Neuron (in vitro differentiated cells): ENCODE data around the gene TWSG1.
"Not testable (repeated sequence)": the region's sequence is repeated elsewhere in the genome, so short reads cannot be mapped to it uniquely, and the experiment has no call there.

Source experiments
- H2AFZ ChIP-seq: one replicate; pipeline ENCODE4 v1.6.1; 2013; ENCODE audit warnings: low read depth, mild to moderate bottlenecking, inconsistent platforms, low read length, moderate library complexity
- H3K27me3 ChIP-seq: one replicate; pipeline ENCODE4 v1.6.1; 2013; ENCODE audit warnings: low read length; ENCODE audit not compliant: insufficient read depth
- H3K36me3 ChIP-seq: one replicate; pipeline ENCODE4 v1.6.1; 2013; ENCODE audit warnings: low read length; ENCODE audit not compliant: insufficient read depth
- H3K4me1 ChIP-seq: one replicate; pipeline ENCODE4 v1.6.1; 2013; ENCODE audit warnings: low read length; ENCODE audit not compliant: insufficient read depth
- H3K4me3 ChIP-seq: 2 replicates; pipeline ENCODE4 v1.5.1; 2013; ENCODE audit warnings: mild to moderate bottlenecking, low read length, moderate library complexity
- H3K9me3 ChIP-seq: one replicate; pipeline ENCODE4 v1.6.1; 2013; ENCODE audit warnings: low read length

Gene TWSG1

GRCh38 chr18:9346775-9347174, 12.2 kb downstream of the TWSG1 start:
- H3K9me3 ChIP-seq = peaks cover 10% of the 10 kb centered on the region
- peaks cover 7% of the 10 kb centered on the region for H3K4me1 ChIP-seq
- H3K4me3 ChIP-seq = no peak overlapping the region
- no peak overlapping the region for H2AFZ ChIP-seq
- H3K27me3 ChIP-seq = no peaks in the 10 kb centered on the region
- peaks cover 36% of the 10 kb centered on the region for H3K36me3 ChIP-seq

GRCh38 chr18:9348079-9348671, 13.6 kb downstream of the TWSG1 start:
- peaks cover 25% of the 10 kb centered on the region for H3K36me3 ChIP-seq
- H3K4me1 ChIP-seq = peaks cover 7% of the 10 kb centered on the region
- no peak overlapping the region for H3K4me3 ChIP-seq
- peaks cover 10% of the 10 kb centered on the region for H3K9me3 ChIP-seq
- H2AFZ ChIP-seq = no peak overlapping the region
- H3K27me3 ChIP-seq = no peaks in the 10 kb centered on the region

GRCh38 chr18:9348766-9349165, 14.2 kb downstream of the TWSG1 start:
- Histone ChIP-seq H3K4me1 (peaks cover 7% of the 10 kb centered on the region), H3K27me3 (no peaks in the 10 kb centered on the region), H3K36me3 (peaks cover 22% of the 10 kb centered on the region), H3K9me3 (peaks cover 5% of the 10 kb centered on the region), H2AFZ (no peak overlapping the region), H3K4me3 (no peak overlapping the region)

- H2AFZ ChIP-seq = no peak overlapping the region
- no peaks in the 10 kb centered on the region for H3K4me1 ChIP-seq
- peaks cover 2% of the 10 kb centered on the region for H3K36me3 ChIP-seq
- no peaks in the 10 kb centered on the region for H3K9me3 ChIP-seq
- H3K27me3 ChIP-seq = no peaks in the 10 kb centered on the region
- no peak overlapping the region for H3K4me3 ChIP-seq
Observed at GRCh38 chr18:9353596-9353995, 19.0 kb downstream of the TWSG1 start.

GRCh38 chr18:9354256-9354655, 19.7 kb downstream of the TWSG1 start:
- no peaks in the 10 kb centered on the region for H3K4me1 ChIP-seq
- H3K9me3 ChIP-seq = no peaks in the 10 kb centered on the region
- H3K36me3 ChIP-seq = peaks cover 2% of the 10 kb centered on the region
- no peaks in the 10 kb centered on the region for H3K27me3 ChIP-seq
- H3K4me3 ChIP-seq = no peak overlapping the region
- H2AFZ ChIP-seq = no peak overlapping the region

GRCh38 chr18:9356976-9357375, 22.4 kb downstream of the TWSG1 start:
- peaks cover 19% of the 10 kb centered on the region for H3K36me3 ChIP-seq
- H3K4me3 ChIP-seq = no peak overlapping the region
- no peaks in the 10 kb centered on the region for H3K4me1 ChIP-seq
- H3K9me3 ChIP-seq = no peaks in the 10 kb centered on the region
- H2AFZ ChIP-seq = no peak overlapping the region
- H3K27me3 ChIP-seq = no peaks in the 10 kb centered on the region

- no peaks in the 10 kb centered on the region for H3K4me1 ChIP-seq
- no peaks in the 10 kb centered on the region for H3K9me3 ChIP-seq
- H3K36me3 ChIP-seq = peaks cover 38% of the 10 kb centered on the region
- H3K27me3 ChIP-seq = no peaks in the 10 kb centered on the region
- H3K4me3 ChIP-seq = no peak overlapping the region
- H2AFZ ChIP-seq = no peak overlapping the region
Observed at GRCh38 chr18:9359796-9360195, 25.2 kb downstream of the TWSG1 start.

GRCh38 chr18:9361191-9361590, 26.6 kb downstream of the TWSG1 start:
- H3K9me3 ChIP-seq = no peaks in the 10 kb centered on the region
- no peaks in the 10 kb centered on the region for H3K27me3 ChIP-seq
- no peaks in the 10 kb centered on the region for H3K4me1 ChIP-seq
- H3K4me3 ChIP-seq = no peak overlapping the region
- H2AFZ ChIP-seq = no peak overlapping the region
- H3K36me3 ChIP-seq = peaks cover 40% of the 10 kb centered on the region

- no peak overlapping the region for H2AFZ ChIP-seq
- no peaks in the 10 kb centered on the region for H3K4me1 ChIP-seq
- no peak overlapping the region for H3K4me3 ChIP-seq
- peaks cover 9% of the 10 kb centered on the region for H3K9me3 ChIP-seq
- no peaks in the 10 kb centered on the region for H3K27me3 ChIP-seq
- peaks cover 48% of the 10 kb centered on the region for H3K36me3 ChIP-seq
Observed at GRCh38 chr18:9362869-9363268, 28.3 kb downstream of the TWSG1 start.

GRCh38 chr18:9364242-9364641, 29.7 kb downstream of the TWSG1 start:
- Histone ChIP-seq H3K27me3 (no peaks in the 10 kb centered on the region), H3K4me1 (no peaks in the 10 kb centered on the region), H3K4me3 (no peak overlapping the region), H3K36me3 (peaks cover 49% of the 10 kb centered on the region), H3K9me3 (peaks cover 9% of the 10 kb centered on the region), H2AFZ (no peak overlapping the region)

- Histone ChIP-seq H2AFZ (no peak overlapping the region), H3K36me3 (peaks cover 43% of the 10 kb centered on the region)
Observed at GRCh38 chr18:9365406-9365805, 30.8 kb downstream of the TWSG1 start.

GRCh38 chr18:9366126-9366714, 31.6 kb downstream of the TWSG1 start:
- Histone ChIP-seq H3K9me3 (peaks cover 9% of the 10 kb centered on the region), H3K27me3 (no peaks in the 10 kb centered on the region), H3K4me3 (no peak overlapping the region), H2AFZ (no peak overlapping the region), H3K4me1 (no peaks in the 10 kb centered on the region), H3K36me3 (peaks cover 39% of the 10 kb centered on the region)

More at GRCh38 chr18:9365406-9365805, 30.8 kb downstream of the TWSG1 start:
- Histone ChIP-seq H3K4me1 (no peaks in the 10 kb centered on the region), H3K4me3 (no peak overlapping the region), H3K27me3 (no peaks in the 10 kb centered on the region), H3K9me3 (peaks cover 9% of the 10 kb centered on the region)

- H2AFZ ChIP-seq, H3K4me1 ChIP-seq, H3K36me3 ChIP-seq, H3K9me3 ChIP-seq, H3K27me3 ChIP-seq, H3K4me3 ChIP-seq: not testable (repeated sequence)
Observed at GRCh38 chr18:9373254-9373653, 38.7 kb downstream of the TWSG1 start.

GRCh38 chr18:9379118-9379517, 44.5 kb downstream of the TWSG1 start:
- no peak overlapping the region for H2AFZ ChIP-seq
- H3K9me3 ChIP-seq = peaks cover 2% of the 10 kb centered on the region
- H3K4me3 ChIP-seq = no peak overlapping the region
- peaks cover 7% of the 10 kb centered on the region for H3K36me3 ChIP-seq
- no peaks in the 10 kb centered on the region for H3K27me3 ChIP-seq
- H3K4me1 ChIP-seq = no peaks in the 10 kb centered on the region
